ENCODE results near the gene DIDO1.

DIDO1 gene

GRCh38 chr20:62951896-62952372 lies 25.6 kb upstream of the DIDO1 start:
- in situ Hi-C loops (cut with HindIII; ENCODE audit: low pct_unique_long_range_greater_than_20kb, low sequenced_read_pairs), result no loop called here
- no peak for DNase-seq (ENCODE audit: low read depth in 1 of 2, low spot score in 1 of 2)
- no peak for TF ChIP-seq JUND (IDR thresholded peaks at IDR 0.05; ENCODE audit: low read depth)

GRCh38 chr20:62951143-62951895 lies 25.0 kb upstream of the DIDO1 start:
- no peak for TF ChIP-seq JUND (IDR thresholded peaks at IDR 0.05; ENCODE audit: low read depth)
- DNase-seq (ENCODE audit: low read depth in 1 of 2, low spot score in 1 of 2), result no peak
- in situ Hi-C loops (cut with HindIII; ENCODE audit: low pct_unique_long_range_greater_than_20kb, low sequenced_read_pairs), result no loop called here

GRCh38 chr20:62950741-62951140 lies 24.4 kb upstream of the DIDO1 start:
- in situ Hi-C loops (cut with HindIII; ENCODE audit: low pct_unique_long_range_greater_than_20kb, low sequenced_read_pairs), result no loop called here
- TF ChIP-seq JUND (IDR thresholded peaks at IDR 0.05; ENCODE audit: low read depth), result no peak
- DNase-seq (ENCODE audit: low read depth in 1 of 2, low spot score in 1 of 2), result no peak

GRCh38 chr20:62949962-62950361 lies 23.7 kb upstream of the DIDO1 start:
- DNase-seq (ENCODE audit: low read depth in 1 of 2, low spot score in 1 of 2), result no peak
- no peak for TF ChIP-seq JUND (IDR thresholded peaks at IDR 0.05; ENCODE audit: low read depth)
- in situ Hi-C loops (cut with HindIII; ENCODE audit: low pct_unique_long_range_greater_than_20kb, low sequenced_read_pairs), result no loop called here

- in situ Hi-C loops (cut with HindIII; ENCODE audit: low pct_unique_long_range_greater_than_20kb, low sequenced_read_pairs), result no loop called here
- no peak for TF ChIP-seq JUND (IDR thresholded peaks at IDR 0.05; ENCODE audit: low read depth)
- no peak for DNase-seq (ENCODE audit: low read depth in 1 of 2, low spot score in 1 of 2)
These were observed 23.0 kb upstream of the DIDO1 start for GRCh38 chr20:62949153-62949821.

GRCh38 chr20:62947532-62948300 lies 21.4 kb upstream of the DIDO1 start:
- no peak for TF ChIP-seq JUND (IDR thresholded peaks at IDR 0.05; ENCODE audit: low read depth)
- in situ Hi-C loops (cut with HindIII; ENCODE audit: low pct_unique_long_range_greater_than_20kb, low sequenced_read_pairs), result no loop called here
- no peak for DNase-seq (ENCODE audit: low read depth in 1 of 2, low spot score in 1 of 2)

GRCh38 chr20:62946918-62947317 lies 20.6 kb upstream of the DIDO1 start:
- TF ChIP-seq JUND (IDR thresholded peaks at IDR 0.05; ENCODE audit: low read depth), result no peak
- in situ Hi-C loops (cut with HindIII; ENCODE audit: low pct_unique_long_range_greater_than_20kb, low sequenced_read_pairs), result no loop called here
- DNase-seq (ENCODE audit: low read depth in 1 of 2, low spot score in 1 of 2), result no peak

- TF ChIP-seq JUND (IDR thresholded peaks at IDR 0.05; ENCODE audit: low read depth), result no peak
- in situ Hi-C loops (cut with HindIII; ENCODE audit: low pct_unique_long_range_greater_than_20kb, low sequenced_read_pairs), result no loop called here
- DNase-seq (ENCODE audit: low read depth in 1 of 2, low spot score in 1 of 2), result no peak
These were observed 19.6 kb upstream of the DIDO1 start for GRCh38 chr20:62945771-62946339.

- TF ChIP-seq JUND (IDR thresholded peaks at IDR 0.05; ENCODE audit: low read depth), result no peak
- in situ Hi-C loops (cut with HindIII; ENCODE audit: low pct_unique_long_range_greater_than_20kb, low sequenced_read_pairs), result no loop called here
- DNase-seq (ENCODE audit: low read depth in 1 of 2, low spot score in 1 of 2), result no peak
These were observed 18.4 kb upstream of the DIDO1 start for GRCh38 chr20:62944746-62945145.

- in situ Hi-C loops (cut with HindIII; ENCODE audit: low pct_unique_long_range_greater_than_20kb, low sequenced_read_pairs), result no loop called here
- DNase-seq (ENCODE audit: low read depth in 1 of 2, low spot score in 1 of 2), result no peak
These were observed 17.9 kb upstream of the DIDO1 start for GRCh38 chr20:62944184-62944583.

GRCh38 chr20:62943396-62943795 lies 17.1 kb upstream of the DIDO1 start:
- no peak for TF ChIP-seq JUND (IDR thresholded peaks at IDR 0.05; ENCODE audit: low read depth)
- DNase-seq (ENCODE audit: low read depth in 1 of 2, low spot score in 1 of 2), result no peak
- in situ Hi-C loops (cut with HindIII; ENCODE audit: low pct_unique_long_range_greater_than_20kb, low sequenced_read_pairs), result no loop called here

More at GRCh38 chr20:62944184-62944583, 17.9 kb upstream of the DIDO1 start:
- TF ChIP-seq JUND (IDR thresholded peaks at IDR 0.05; ENCODE audit: low read depth), result no peak

GRCh38 chr20:62942456-62942855 lies 16.2 kb upstream of the DIDO1 start:
- no peak for TF ChIP-seq JUND (IDR thresholded peaks at IDR 0.05; ENCODE audit: low read depth)
- no peak for DNase-seq (ENCODE audit: low read depth in 1 of 2, low spot score in 1 of 2)
- in situ Hi-C loops (cut with HindIII; ENCODE audit: low pct_unique_long_range_greater_than_20kb, low sequenced_read_pairs), result no loop called here
